ENCODE results near the gene RAB6B.

The RAB6B gene

DNA sequence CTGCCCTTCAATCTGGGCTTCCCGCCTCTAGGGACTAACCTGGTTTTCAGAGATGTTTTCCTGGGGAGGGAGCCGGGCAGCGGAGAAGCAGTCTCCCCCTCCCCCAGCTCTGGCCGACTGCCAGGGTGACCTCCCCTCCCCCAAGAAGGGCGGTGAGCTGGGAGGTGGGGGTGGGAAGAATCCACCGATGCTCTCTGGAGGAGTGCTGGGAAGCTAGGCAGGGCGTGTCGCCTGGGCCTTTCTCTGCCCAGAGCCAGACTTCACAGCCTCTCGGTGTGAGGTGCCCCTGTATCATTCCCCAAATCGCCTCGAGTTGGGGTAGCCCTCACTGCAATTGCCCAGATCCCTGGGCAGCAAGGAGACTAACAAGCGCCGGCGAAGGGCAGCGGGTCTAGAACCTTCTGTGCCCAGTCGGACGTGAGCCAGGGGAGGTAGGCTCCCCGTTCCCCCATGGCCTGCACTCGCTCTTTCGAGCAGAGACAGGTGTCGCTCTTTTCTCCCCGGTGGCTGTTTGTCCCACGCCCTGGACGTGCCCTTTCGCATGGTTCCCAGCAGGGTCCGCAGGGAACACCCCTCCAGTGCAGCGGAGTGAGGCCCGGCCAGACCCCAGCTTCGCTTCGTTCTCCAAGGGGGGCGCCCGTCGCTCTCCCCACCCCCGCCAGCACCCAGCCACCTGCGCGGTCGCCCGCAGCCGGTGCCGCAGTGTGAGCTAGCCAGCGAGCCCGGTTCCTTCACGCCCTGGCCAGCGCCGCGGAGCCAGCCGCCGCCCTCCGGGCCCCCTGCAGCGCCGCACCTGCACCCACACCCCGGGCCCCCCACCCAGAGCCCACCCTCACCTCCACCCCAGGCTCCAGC, 1.1 kb downstream of the RAB6B start:
- DNase-seq (ENCODE audit: low read depth in 2 of 2), result no peak

DNA sequence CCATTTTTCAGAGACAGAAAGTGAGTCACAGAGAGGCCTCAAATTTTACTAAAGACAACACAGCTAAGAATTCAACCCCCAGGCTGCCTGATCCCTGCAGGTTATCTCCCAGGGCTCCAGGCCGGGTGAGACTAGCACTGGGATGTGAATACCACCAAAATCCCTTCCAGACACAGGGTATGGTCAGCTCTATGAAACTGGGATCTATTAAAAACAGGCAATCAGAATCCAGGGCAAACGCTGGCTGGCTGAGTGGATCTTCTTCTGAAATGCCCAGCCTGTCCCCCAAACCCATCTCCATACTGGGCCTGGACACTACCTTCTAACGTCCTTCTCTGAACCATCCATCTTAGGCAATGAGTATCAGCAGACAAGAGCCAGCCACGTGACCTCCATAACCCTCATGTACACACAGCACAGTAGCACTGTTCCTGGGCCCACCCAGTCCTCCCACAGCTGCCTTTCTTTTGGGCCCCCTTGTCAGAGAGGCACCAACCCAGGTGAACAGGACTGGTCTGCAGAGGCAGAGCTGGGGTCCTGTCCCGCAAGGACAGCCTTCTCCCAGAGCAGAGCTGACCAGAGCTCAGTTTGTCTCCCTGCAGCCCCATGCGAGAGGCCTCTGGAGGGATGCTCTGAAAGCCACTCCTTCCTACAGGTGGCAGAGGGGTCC, 1.9 kb downstream of the RAB6B start:
- no peak for DNase-seq (ENCODE audit: low read depth in 2 of 2)

DNA sequence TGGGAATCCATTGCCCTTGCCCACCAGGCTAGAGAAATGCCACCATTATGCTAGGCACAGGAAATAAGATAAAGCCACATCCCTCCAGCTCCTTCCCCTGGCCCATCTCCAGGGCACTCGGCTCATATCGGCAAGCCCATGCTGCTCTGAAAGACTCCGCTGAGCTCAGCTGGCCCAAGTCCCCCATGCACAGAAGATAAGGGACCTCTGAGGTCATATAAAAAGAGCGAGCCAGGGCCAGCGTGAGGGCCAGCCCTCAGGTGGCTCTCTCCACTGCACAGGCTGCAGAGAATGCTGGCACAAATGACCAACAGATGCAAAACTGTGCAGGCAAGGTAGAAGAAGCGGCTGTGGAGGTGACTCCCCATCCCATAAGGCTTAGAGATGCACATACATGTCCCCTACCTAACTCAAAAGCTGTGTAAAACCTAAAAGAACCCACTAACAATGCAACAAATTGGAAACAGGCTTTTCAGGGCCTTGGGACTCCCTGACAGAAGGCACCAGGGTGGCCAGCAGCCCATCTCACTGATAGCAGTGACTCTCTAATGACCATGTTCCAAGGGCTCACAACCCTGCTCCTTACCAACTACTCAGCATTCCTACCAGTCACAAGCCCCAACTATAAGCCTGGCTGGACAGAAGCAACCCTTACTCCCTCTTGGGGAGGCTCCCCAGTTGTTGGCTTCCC, 3.0 kb downstream of the RAB6B start:
- no peak for DNase-seq (ENCODE audit: low read depth in 2 of 2)

DNA sequence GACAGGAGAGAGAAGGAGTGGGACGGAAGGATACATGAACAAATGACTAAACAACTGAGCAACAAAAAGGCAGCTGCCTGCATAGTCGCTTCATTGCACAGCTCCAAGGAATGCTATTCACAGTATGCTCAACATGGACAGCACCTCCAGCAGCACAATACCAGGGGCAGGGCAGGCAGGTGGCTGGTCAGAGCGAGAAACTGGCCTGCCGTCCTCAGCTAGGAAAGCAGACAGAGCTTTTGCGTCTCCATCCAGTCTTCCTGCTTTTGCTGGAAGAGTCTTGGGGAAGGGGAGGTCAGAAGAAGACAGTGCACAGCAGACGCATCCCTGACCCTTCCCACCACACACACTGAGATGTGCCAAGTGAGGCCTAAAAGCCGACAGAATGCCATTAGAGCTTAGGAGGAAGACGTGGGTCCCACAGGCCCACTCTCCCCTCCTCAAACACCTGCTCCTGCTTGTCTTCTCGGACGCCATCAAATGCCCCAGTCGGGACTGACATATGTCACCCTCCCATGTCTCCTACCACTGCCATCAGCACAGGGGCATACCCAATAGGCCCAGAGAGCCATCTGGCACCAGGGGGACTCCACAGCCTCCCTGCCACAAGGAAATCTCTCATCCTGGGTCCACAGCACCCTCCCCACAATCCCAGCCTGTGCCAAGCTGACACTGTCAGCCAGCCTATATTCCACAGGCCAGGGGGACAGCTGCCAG, 3.9 kb downstream of the RAB6B start:
- no peak for DNase-seq (ENCODE audit: low read depth in 2 of 2)

DNA sequence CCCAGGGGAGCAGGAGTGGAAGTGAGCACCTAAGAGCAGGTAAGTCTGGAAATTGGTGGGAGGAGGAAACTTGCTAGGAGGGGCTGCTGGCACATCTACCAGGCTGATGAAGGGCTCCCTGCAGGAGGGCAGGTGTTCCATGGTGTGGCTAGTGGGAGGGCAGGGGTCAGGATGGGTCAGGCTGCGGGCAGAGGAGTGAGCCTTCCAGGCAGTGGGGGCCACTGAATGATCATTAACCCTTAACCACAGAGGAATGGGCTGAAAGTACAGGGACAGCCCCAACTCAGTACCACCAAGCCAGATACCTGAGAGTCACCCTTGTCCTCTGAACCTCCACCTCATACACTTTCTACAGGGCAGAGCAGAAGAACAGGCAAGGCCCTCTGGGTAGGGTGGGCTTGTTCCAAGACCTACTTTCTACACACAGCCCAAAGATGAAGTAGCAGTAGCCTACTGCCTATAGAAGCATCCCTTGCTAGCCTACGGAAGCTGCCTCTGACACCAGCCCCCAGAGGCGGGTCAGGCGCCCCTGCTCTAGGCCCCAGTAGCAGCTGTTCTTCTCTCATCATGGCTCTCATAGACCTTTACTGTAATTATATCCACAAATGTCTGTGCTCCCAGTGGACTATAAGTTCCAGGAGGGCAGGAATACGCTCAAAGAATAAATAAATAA, 4.6 kb downstream of the RAB6B start:
- DNase-seq (ENCODE audit: low read depth in 2 of 2), result no peak

DNA sequence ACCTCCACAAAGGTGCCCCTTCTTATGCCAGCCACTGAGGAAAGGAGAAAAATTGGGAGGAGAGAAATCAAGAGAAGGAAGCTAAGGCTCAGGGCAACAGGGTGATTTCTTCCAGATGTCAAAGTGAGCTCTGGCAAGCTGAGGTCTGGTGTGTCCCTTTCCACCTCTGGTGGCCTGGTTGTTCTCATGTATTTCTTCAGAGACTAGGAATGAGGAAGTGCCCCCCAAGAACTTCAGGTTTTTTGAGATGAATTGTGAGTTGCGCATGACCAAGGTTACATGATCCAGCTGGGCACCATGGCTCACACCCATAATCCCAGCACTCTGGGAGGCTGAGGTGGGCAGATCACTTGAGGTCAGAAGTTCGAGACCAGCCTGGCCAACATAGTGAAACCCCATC, 5.6 kb downstream of the RAB6B start:
- no peak for DNase-seq (ENCODE audit: low read depth in 2 of 2)

- DNase-seq (ENCODE audit: low read depth in 2 of 2), result no peak
Measured at GRCh38 chr3:133888726-133889340, 6.8 kb downstream of the RAB6B start.

DNA sequence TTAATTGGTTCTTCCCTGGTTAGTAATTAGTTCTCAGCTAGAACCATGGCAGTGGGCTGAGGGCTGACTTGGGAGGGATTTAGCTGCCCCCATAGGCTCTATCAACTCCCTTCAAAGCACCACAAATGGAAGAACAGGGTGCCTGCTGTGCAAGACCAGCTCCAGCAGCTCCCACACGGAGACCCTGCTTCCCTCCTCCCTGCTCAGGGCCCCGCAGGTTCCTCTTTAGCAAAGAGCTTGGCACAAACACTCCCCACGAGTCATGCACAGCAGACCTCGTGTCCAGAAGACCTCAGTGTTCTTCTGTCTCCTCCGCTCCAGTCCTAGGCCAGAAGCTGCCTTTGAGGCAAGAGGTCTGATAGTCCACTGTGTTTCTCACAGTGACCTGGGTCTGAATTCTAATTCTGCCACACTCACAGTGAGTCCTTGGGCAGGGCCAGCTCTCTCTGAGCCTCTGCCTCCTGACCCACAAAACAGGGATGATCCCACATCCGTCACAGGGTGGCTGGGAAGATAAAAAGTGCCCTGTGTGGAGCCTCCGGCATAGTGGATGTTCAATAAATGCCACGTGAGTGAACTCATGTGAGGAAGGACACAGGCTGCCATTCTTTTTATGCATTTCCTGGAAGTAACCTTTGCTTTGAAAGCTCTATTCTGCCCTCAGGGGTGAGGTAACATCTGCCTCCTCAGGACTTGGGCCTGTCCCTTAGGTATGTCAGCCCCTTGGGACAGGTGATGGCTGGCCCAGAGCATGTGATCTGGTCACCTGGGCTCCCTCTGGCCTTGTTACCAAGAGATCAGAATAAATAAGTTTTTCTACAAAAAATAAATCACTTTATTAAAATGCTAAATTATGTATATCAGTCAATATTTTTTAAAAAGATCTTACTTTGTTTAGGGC, 7.6 kb downstream of the RAB6B start:
- DNase-seq (ENCODE audit: low read depth in 2 of 2), result no peak

DNA sequence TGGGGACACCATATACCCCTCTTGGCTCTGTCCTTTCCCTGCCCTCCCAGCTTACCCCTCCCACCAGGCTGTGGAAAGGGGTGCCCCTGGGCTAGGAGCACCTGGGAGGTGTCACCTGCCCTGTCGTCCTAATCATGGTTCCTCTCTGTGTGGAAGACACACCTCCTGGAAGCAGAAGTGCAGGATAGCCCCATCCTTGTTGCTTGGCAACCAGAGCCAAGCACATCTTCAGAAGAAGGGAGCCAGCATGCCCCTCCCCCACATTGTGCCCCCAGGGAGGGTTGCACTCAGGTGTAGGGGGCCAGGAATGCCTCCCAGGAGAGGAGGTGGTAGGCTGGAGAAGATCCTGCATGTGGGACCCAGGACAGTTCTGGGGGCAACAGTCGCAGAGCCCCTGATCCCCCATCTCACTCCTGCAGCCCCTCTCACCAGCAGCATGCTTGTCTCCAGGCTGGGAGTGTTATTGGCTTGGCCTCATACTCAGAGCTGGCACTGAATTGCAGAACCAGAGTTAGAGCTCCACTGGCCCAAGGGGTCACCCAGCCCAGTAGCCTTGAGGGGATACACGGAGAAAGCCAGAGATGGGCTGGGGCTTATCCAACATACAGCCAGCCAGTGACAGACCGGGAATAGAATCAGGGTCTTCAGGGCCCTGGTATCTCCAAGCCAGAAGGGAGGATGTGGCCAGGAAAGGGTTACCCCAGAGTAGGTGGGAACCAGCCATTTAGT, 8.4 kb downstream of the RAB6B start:
- no peak for DNase-seq (ENCODE audit: low read depth in 2 of 2)

DNA sequence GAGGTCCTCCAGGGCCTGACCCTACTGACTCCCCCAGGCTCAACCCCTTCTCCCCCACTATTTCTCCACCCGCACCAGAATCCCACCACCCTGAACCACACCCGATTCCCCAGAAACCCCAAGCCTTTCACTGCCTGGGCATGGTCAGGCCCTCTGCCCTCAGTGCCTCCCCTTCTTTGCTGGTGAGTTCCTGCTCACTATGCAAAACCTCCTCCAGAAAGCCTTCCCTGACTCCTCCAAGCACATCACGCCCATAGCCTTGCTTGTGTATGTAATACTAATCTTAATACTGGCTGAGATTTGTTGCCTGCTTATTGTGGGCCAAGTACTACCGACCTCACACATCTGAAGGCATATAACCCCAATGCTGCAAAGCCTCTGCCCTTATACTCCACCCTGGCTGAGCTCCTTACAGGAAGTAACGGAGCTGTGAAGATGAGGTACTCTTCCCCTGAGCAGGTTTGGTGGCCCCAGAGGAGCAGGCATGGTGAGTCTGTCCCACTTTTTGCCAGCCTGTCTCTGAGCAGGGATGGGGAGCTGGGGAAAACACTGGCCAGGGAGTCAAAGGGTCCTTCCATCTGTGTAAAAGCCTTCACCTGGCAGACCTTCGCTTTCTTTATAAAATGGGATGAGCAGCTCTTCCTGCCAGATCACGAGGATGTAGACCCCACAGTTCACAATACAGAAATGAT, 9.5 kb downstream of the RAB6B start:
- DNase-seq (ENCODE audit: low read depth in 2 of 2), result no peak

DNA sequence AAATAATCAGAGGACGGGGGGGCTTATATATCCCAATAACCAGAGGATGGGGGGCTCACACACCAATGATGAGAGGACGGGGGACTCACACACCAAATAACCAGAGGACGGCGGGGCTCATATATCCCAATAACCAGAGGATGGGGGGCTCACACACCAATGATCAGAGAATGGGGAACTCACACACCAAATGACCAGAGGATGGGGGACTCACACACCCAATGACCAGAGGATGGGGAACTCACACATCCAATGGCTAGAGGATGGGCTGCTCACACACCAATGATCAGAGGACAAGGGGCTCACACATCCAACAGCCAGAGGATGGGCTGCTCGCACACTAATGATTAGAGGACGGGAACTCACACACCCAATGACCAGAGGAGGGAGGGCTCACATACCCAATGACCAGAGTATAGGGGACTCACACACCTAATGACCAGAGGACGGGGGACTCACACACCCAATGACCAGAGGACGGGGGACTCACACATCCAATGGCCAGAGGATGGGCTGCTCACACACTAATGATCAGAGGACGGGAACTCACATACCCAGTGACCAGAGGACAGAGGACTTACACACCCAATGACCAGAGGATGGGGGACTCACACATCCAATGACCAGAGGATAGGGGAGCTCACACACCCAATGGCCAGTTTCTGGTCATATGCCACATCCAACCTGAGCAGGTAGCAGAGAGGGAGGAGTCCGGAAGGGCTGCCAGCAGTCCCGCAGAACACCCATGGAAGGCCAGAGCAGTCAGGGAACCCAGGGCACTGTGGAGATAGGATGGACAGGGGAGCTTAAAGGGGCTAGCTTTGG, 10.6 kb downstream of the RAB6B start:
- no peak for DNase-seq (ENCODE audit: low read depth in 2 of 2)

DNA sequence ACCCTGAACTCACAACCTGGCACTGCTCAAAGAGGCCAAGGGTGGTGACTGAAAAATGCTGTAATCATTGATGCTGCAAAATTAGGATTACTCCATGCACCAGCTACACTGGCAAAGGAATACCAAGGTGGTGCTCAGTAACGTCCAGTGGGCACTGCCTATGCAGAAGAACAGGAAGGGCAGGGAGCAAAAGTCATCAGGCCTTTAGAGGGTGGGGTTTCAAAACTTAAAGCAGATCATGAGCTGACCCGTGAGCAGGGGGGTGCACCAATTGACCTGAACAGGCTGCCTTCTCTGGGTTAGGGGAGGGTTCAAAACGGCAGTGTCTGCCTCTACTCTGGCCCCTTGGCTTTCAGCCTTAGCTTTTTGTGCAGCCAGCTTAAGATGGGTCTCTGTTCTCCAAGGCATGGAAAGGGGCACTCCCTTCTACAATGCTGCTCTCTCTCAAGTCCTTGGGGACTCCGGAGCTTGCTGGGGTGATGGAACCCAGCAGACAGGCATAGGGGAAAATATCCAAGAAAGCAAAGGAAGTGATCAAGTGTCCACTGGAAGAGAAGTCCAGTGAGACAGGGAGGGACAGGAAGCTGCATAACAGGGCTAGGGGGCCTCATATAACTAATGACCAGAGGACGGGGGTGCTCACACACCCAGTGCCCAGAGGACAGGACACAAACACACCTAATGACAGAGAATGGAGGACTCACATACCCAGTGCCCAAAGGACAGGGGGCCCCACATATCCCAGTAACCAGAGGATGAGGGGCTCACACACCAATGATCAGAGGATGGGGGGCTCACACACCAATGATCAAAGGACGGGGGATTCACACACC, 11.4 kb downstream of the RAB6B start:
- DNase-seq (ENCODE audit: low read depth in 2 of 2), result no peak

- no peak for DNase-seq (ENCODE audit: low read depth in 2 of 2)
Measured at GRCh38 chr3:133883641-133884040, 12.0 kb downstream of the RAB6B start.

DNA sequence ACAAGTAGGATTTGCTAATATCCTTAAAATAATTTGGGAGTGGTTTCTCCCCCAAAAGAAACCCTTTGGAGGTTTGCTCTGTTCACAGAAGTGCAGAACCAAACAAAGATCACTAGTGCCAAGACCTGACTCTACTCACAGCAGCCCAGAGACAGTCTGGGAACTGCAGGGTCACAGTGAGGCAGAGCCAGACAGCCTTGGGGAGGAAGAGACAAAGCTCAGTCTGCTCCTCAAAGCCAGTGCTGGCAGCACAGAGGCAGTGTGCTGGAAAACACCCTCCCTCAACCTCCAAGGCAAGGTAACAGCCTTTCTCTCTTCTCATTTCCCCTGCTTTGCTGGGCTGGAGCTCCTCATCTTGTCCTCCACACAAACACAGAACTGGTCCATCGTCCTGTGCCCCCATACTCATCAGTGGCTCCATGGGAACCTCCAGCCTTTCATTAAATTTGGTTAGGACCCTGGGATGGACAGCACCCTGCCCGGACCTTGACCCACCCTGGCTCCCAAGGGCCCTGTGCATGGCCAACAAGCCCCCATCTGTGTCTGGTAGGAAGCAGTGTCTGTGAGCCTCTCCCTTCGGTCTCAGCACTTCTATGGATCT, 12.6 kb downstream of the RAB6B start:
- no peak for DNase-seq (ENCODE audit: low read depth in 2 of 2)

DNA sequence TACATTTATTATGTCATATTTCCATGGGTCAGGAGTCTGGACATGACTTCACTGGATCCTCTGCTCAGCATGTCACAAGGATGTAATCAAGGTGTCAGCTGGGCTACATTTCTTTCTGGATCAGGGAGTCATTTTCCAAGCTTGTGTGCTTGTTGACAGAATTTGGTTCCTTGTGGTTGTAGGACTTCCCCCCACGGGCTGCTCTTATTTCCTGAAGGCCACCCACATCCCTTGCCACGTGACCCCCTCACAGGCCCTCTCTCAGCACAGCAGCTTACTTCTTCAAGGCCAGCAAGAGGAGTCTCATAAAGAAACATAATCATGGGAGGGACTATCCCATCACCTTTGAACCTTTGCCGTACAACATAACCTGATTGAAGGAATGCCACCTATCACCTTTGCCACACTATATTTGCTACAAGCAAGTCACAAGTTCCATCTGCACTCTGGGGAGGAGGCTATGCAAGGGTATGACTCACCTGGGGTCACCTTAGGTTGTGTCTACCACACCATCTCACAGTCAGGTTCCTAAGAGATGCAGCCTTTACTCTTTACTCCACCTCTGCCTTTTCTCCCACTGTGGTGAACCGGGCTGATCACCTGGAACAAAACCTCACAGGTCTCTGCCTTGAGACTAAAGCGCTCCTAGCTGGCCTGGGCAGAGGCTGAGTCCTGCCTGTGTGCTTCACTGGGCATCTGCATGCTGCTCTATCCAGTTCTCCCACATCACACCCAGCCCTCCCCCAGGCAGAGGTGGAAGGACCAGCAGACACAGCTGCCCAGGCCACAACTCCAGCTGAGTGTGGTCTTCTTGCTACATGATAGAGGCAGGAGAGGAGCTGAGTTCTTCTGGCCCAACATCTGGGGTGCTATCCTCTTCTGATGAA, 13.5 kb downstream of the RAB6B start:
- no peak for DNase-seq (ENCODE audit: low read depth in 2 of 2)

DNA sequence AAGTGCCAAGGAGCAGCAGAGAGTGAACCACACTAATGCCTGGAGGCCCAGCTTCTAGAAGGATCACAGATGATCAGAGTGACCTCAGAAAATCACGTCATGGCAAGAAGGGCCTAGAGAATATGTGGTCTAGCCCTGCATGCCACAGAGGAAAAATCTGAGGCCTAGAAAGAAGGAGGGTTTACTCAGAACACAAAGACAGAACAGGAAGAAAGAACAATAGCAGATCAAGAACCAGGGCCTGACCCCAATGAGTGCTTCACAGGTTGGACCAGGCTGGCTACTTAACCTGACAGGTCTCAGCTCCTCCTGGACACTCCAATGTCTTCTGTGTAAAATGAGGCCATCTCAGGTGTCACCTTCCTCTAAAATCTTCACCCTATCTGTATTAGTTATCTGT, 14.2 kb downstream of the RAB6B start:
- DNase-seq (ENCODE audit: low read depth in 2 of 2), result no peak
